ENCODE data around the gene ADAMTS15.

DNA sequence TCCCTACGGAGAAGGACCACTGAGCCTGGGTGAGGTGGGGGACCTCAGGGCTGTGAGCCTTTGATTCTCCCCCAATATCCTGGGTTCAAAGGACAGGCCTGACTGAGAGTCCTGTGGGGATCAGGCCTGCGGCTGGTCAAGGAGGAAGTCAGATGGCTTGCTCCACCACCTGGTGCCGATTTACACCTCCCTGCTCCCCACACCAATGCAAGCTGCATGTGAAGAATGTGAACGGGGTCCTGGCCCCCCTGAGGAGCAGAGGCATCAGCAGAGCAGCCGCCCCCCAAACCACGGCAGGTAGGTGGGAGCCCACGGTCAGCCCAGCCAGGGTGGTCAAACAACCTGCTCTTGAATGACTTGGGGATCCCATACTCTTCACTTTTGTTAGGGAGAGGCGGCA lies 26.7 kb upstream of the ADAMTS15 start:
- TF ChIP-seq CTCF (IDR thresholded peaks at IDR 0.05; ENCODE audit: insufficient read depth, low read depth, low read length) (no peak), EZH2 (IDR thresholded peaks at IDR 0.05; ENCODE audit: insufficient read depth, low read length) (no peak)
